Measurements from ENCODE around the gene AVL9.
A peak's percentile ranks its signal among the peaks of the same experiment; 100 is the strongest.
"Not testable (repeated sequence)": the region's sequence is repeated elsewhere in the genome, so short reads cannot be mapped to it uniquely, and the experiment has no call there.

The AVL9 gene

GRCh38 chr7:32496052-32496813 is 944 bp downstream of the AVL9 start:
- DNase-seq (ENCODE audit: low read depth in 2 of 2) = no peak

GRCh38 chr7:32499755-32500154 is 4.5 kb downstream of the AVL9 start:
- DNase-seq (ENCODE audit: low read depth in 2 of 2) = not testable (repeated sequence)

GRCh38 chr7:32500216-32500615 is 4.9 kb downstream of the AVL9 start:
- not testable (repeated sequence) for DNase-seq (ENCODE audit: low read depth in 2 of 2)

- peak in 1 of 2 experiments; percentile 52 for DNase-seq (ENCODE audit: low read depth in 2 of 2)
These were observed 5.6 kb downstream of the AVL9 start for GRCh38 chr7:32500922-32501341.

- DNase-seq (ENCODE audit: low read depth in 2 of 2) = peak in 1 of 2 experiments; percentile 41
These were observed 6.2 kb downstream of the AVL9 start for GRCh38 chr7:32501522-32501921.

GRCh38 chr7:32502728-32503127 is 7.4 kb downstream of the AVL9 start:
- DNase-seq (ENCODE audit: low read depth in 2 of 2) = no peak

- peak; percentile 73 to 77 for DNase-seq (ENCODE audit: low read depth in 2 of 2)
These were observed 11.2 kb downstream of the AVL9 start for GRCh38 chr7:32506266-32507054.

- peak in 1 of 2 experiments; percentile 29 for DNase-seq (ENCODE audit: low read depth in 2 of 2)
These were observed 12.1 kb downstream of the AVL9 start for GRCh38 chr7:32507414-32507813.

- no peak for DNase-seq (ENCODE audit: low read depth in 2 of 2)
These were observed 16.5 kb downstream of the AVL9 start for GRCh38 chr7:32511791-32512190.

GRCh38 chr7:32513210-32513609 is 17.9 kb downstream of the AVL9 start:
- DNase-seq (ENCODE audit: low read depth in 2 of 2) = no peak

- no peak for DNase-seq (ENCODE audit: low read depth in 2 of 2)
These were observed 20.7 kb downstream of the AVL9 start for GRCh38 chr7:32515890-32516550.

- no peak for DNase-seq (ENCODE audit: low read depth in 2 of 2)
These were observed 21.3 kb downstream of the AVL9 start for GRCh38 chr7:32516551-32517100.

GRCh38 chr7:32518534-32519140 is 23.3 kb downstream of the AVL9 start:
- DNase-seq (ENCODE audit: low read depth in 2 of 2) = no peak

GRCh38 chr7:32519763-32520162 is 24.5 kb downstream of the AVL9 start:
- no peak for DNase-seq (ENCODE audit: low read depth in 2 of 2)

- DNase-seq (ENCODE audit: low read depth in 2 of 2) = no peak
These were observed 27.6 kb downstream of the AVL9 start for GRCh38 chr7:32522746-32523530.

- DNase-seq (ENCODE audit: low read depth in 2 of 2) = no peak
These were observed 29.3 kb downstream of the AVL9 start for GRCh38 chr7:32524631-32525030.

- DNase-seq (ENCODE audit: low read depth in 2 of 2) = no peak
These were observed 30.6 kb downstream of the AVL9 start for GRCh38 chr7:32525839-32526238.

- no peak for DNase-seq (ENCODE audit: low read depth in 2 of 2)
These were observed 36.1 kb downstream of the AVL9 start for GRCh38 chr7:32531402-32531801.

- DNase-seq (ENCODE audit: low read depth in 2 of 2) = no peak
These were observed 36.8 kb downstream of the AVL9 start for GRCh38 chr7:32532086-32532485.

- no peak for DNase-seq (ENCODE audit: low read depth in 2 of 2)
These were observed 37.4 kb downstream of the AVL9 start for GRCh38 chr7:32532716-32533115.

Measured in fibroblast of skin of left biceps (primary cell).